HEK293 (cell line): ENCODE measurements around the gene WDR20.

ENCODE experiments used
- CTCF ChIA-PET: fragments of 350-600 bp; formaldehyde crosslinking; extraction: SDS; loops from one replicate; lab custom pipeline; 2021; ENCODE audit warnings: antibody characterized with exemption; lab: Yijun Ruan, JAX
- POLR2A ChIA-PET: fragments of 300-600 bp; formaldehyde crosslinking; extraction: SDS; loops from one replicate; lab custom pipeline; 2020; ENCODE audit warnings: antibody characterized with exemption, inconsistent platforms; lab: Yijun Ruan, JAX
- H3K27ac ChIP-seq: fragments of 200-500 bp; sonication (Bioruptor generic); 2 replicates; pipeline ENCODE4 v1.5.1; 2014; ENCODE audit warnings: low read depth, low read length, control low read depth, inconsistent platforms; ENCODE audit errors: extremely low read depth
- H3K36me3 ChIP-seq, 2 experiments: fragments of 200-500 bp in 1 of 2; sonication (Bioruptor generic) in 1 of 2; 1 replicate in 1 of 2; 2 replicates in 1 of 2; pipeline ENCODE4 v1.5.1; 2014 to 2017; ENCODE audit warnings: inconsistent platforms in 2 of 2, low read length in 2 of 2; ENCODE audit not compliant: control insufficient read depth in 2 of 2, insufficient read depth in 1 of 2
- H3K4me1 ChIP-seq: fragments of 200-500 bp; sonication (Bioruptor generic); 2 replicates; pipeline ENCODE4 v1.5.1; 2014; ENCODE audit warnings: mild to moderate bottlenecking, low read length, inconsistent platforms; ENCODE audit not compliant: control insufficient read depth, insufficient read depth
- H3K4me3 ChIP-seq: 2 replicates; pipeline ENCODE4 v1.5.1; 2011; ENCODE audit warnings: low read depth, mild to moderate bottlenecking, control low read depth, low read length, moderate library complexity
- H3K9me3 ChIP-seq: fragments of 200-500 bp; sonication (Bioruptor generic); 2 replicates; pipeline ENCODE4 v1.5.1; 2014; ENCODE audit warnings: low read depth, low read length, inconsistent platforms; ENCODE audit not compliant: control insufficient read depth, insufficient read depth
- BCL11A ChIP-seq: fragments of 450-650 bp; formaldehyde crosslinking; IDR thresholded peaks from 2 replicates; pipeline ENCODE4 v1.5.1; 2016; ENCODE audit warnings: low read depth, missing biosample characterization, missing genetic modification characterization
- GFI1B ChIP-seq: fragments of 450-650 bp; formaldehyde crosslinking; IDR thresholded peaks from 2 replicates; pipeline ENCODE4 v1.5.1; 2016; ENCODE audit warnings: missing biosample characterization, missing genetic modification characterization
- HOXC10 ChIP-seq: sonication (generic); formaldehyde crosslinking; IDR thresholded peaks from 2 replicates; pipeline ENCODE4 v1.8.1; 2023; ENCODE audit warnings: mild to moderate bottlenecking, missing genetic modification reagents
- KLF17 ChIP-seq: fragments of 450-650 bp; formaldehyde crosslinking; IDR thresholded peaks from 2 replicates; pipeline ENCODE4 v1.5.1; 2016; ENCODE audit warnings: missing biosample characterization, missing genetic modification characterization
- KLF7 ChIP-seq: fragments of 450-650 bp; formaldehyde crosslinking; IDR thresholded peaks from 2 replicates; pipeline ENCODE4 v1.5.1; 2016; ENCODE audit warnings: missing biosample characterization, missing genetic modification characterization, borderline replicate concordance
- YY1 ChIP-seq: fragments of 450-650 bp; formaldehyde crosslinking; IDR thresholded peaks from 2 replicates; pipeline ENCODE4 v1.5.1; 2018; ENCODE audit warnings: missing biosample characterization, missing genetic modification characterization
- YY2 ChIP-seq: fragments of 450-650 bp; formaldehyde crosslinking; IDR thresholded peaks from 2 replicates; pipeline ENCODE4 v1.5.1; 2016; ENCODE audit warnings: missing biosample characterization, missing genetic modification characterization
- ZFP3 ChIP-seq: fragments of 450-650 bp; formaldehyde crosslinking; IDR thresholded peaks from 2 replicates; pipeline ENCODE4 v1.5.1; 2016; ENCODE audit warnings: low read depth, missing biosample characterization, missing genetic modification characterization
- ZNF112 ChIP-seq: fragments of 450-650 bp; formaldehyde crosslinking; IDR thresholded peaks from 2 replicates; pipeline ENCODE4 v1.5.0; 2017; ENCODE audit warnings: missing biosample characterization, missing genetic modification characterization
- ZNF114 ChIP-seq: fragments of 450-650 bp; formaldehyde crosslinking; IDR thresholded peaks from 2 replicates; pipeline ENCODE4 v1.5.0; 2017; ENCODE audit warnings: missing biosample characterization, missing genetic modification characterization
- ZNF24 ChIP-seq: fragments of 450-650 bp; formaldehyde crosslinking; IDR thresholded peaks from 2 replicates; pipeline ENCODE4 v1.5.1; 2016; ENCODE audit warnings: missing biosample characterization, missing genetic modification characterization
- ZNF248 ChIP-seq: fragments of 450-650 bp; formaldehyde crosslinking; IDR thresholded peaks from 2 replicates; pipeline ENCODE4 v1.5.1; 2017; ENCODE audit warnings: missing biosample characterization, missing genetic modification characterization
- ZNF266 ChIP-seq: fragments of 450-650 bp; formaldehyde crosslinking; IDR thresholded peaks from 2 replicates; pipeline ENCODE4 v1.5.1; 2016; ENCODE audit warnings: missing biosample characterization, missing genetic modification characterization, low read depth
- ZNF362 ChIP-seq: fragments of 450-650 bp; formaldehyde crosslinking; IDR thresholded peaks from 2 replicates; pipeline ENCODE4 v1.5.1; 2016; ENCODE audit warnings: missing biosample characterization, missing genetic modification characterization
- ZNF416 ChIP-seq: fragments of 450-650 bp; formaldehyde crosslinking; IDR thresholded peaks from 2 replicates; pipeline ENCODE4 v1.5.1; 2016; ENCODE audit warnings: missing biosample characterization, missing genetic modification characterization
- ZNF423 ChIP-seq: fragments of 450-650 bp; formaldehyde crosslinking; IDR thresholded peaks from 2 replicates; pipeline ENCODE4 v1.5.1; 2016; ENCODE audit warnings: missing biosample characterization, missing genetic modification characterization
- ZNF530 ChIP-seq: fragments of 450-650 bp; formaldehyde crosslinking; IDR thresholded peaks from 2 replicates; pipeline ENCODE4 v1.5.1; 2016; ENCODE audit warnings: low read depth, missing biosample characterization, missing genetic modification characterization
- ZNF654 ChIP-seq: fragments of 450-650 bp; formaldehyde crosslinking; IDR thresholded peaks from 2 replicates; pipeline ENCODE4 v1.5.1; 2016; ENCODE audit warnings: low read depth, missing biosample characterization, missing genetic modification characterization
- ZNF747 ChIP-seq: fragments of 450-650 bp; formaldehyde crosslinking; IDR thresholded peaks from 2 replicates; pipeline ENCODE4 v1.5.1; 2016; ENCODE audit warnings: missing biosample characterization, missing genetic modification characterization

Gene WDR20

GRCh38 chr14:102207831-102208365 is 68.2 kb downstream of the WDR20 start (continued):
- TF ChIP-seq ZNF423 (no peak), YY1 (tag by site-specific recombination) (no peak)

GRCh38 chr14:102208741-102209140 is 69.0 kb downstream of the WDR20 start:
- no peaks in the 10 kb centered on the region for H3K9me3 ChIP-seq
- no peaks in the 10 kb centered on the region for H3K4me1 ChIP-seq
- no peak overlapping the region for H3K4me3 ChIP-seq
- CTCF ChIA-PET, result no interaction called here
- no peak overlapping the region for H3K27ac ChIP-seq
- peaks cover 21 to 49% of the 10 kb centered on the region in 2 experiments for H3K36me3 ChIP-seq
- POLR2A ChIA-PET, result interaction anchor here (0.6 kb wide), 1 partner anchor 184 kb away, joined by 5 read pairs; no protein-coding TSS in a partner anchor
- TF ChIP-seq GFI1B (tag by site-specific recombination) (no peak), YY2 (tag by site-specific recombination) (no peak), ZNF114 (tag by site-specific recombination) (no peak), ZNF24 (tag by site-specific recombination) (no peak), KLF7 (tag by site-specific recombination) (no peak), ZNF248 (tag by site-specific recombination) (no peak), KLF17 (no peak), ZNF416 (tag by site-specific recombination) (no peak), ZNF362 (tag by site-specific recombination) (no peak), ZNF112 (tag by site-specific recombination) (no peak), ZNF266 (tag by site-specific recombination) (no peak), ZNF530 (tag by site-specific recombination) (no peak), ZFP3 (tag by site-specific recombination) (no peak), ZNF747 (tag by site-specific recombination) (no peak), BCL11A (tag by site-specific recombination) (no peak)

GRCh38 chr14:102209224-102209966 is 69.7 kb downstream of the WDR20 start:
- Histone ChIP-seq H3K36me3 (peaks cover 21 to 42% of the 10 kb centered on the region in 2 experiments), H3K27ac (no peak overlapping the region), H3K9me3 (no peaks in the 10 kb centered on the region), H3K4me3 (no peak overlapping the region), H3K4me1 (no peaks in the 10 kb centered on the region)
- TF ChIP-seq ZNF654 (peak; percentile 7; the same call in 1 of the 2 replicates), HOXC10 (CRISPR knock-in tag) (no peak)
- ChIA-PET POLR2A (no interaction called here), CTCF (no interaction called here)
